H9 (cell line): ENCODE data around the gene MACROH2A1. TPM values are rescaled to one million over a fixed set of nuclear protein-coding genes. Genes with fewer than 3 reads are reported as not detected.

Experiments used
- DNase-seq: peaks from one replicate; pipeline ENCODE4 v3.0.0-alpha.2; 2017
- H2AFZ ChIP-seq: one replicate; pipeline ENCODE4 v1.6.1; 2013; ENCODE audit warnings: mild to moderate bottlenecking, low read length, control low read depth, moderate library complexity
- H2AK5ac ChIP-seq: 2 replicates; pipeline ENCODE4 v1.6.1; 2013; ENCODE audit warnings: low read length, control low read depth, mixed read lengths; ENCODE audit not compliant: insufficient read length
- H2BK120ac ChIP-seq: one replicate; pipeline ENCODE4 v1.6.1; 2013; ENCODE audit warnings: low read depth, mild to moderate bottlenecking, low read length, control low read depth, inconsistent platforms; ENCODE audit not compliant: poor library complexity, severe bottlenecking
- H2BK12ac ChIP-seq: 2 replicates; pipeline ENCODE4 v1.6.1; 2013; ENCODE audit warnings: low read length, control low read depth, mixed read lengths, low read depth; ENCODE audit not compliant: insufficient read length
- H2BK15ac ChIP-seq: 2 replicates; pipeline ENCODE4 v1.6.1; 2013; ENCODE audit warnings: low read depth, low read length, control low read depth
- H2BK20ac ChIP-seq: one replicate; pipeline ENCODE4 v1.6.1; 2013; ENCODE audit warnings: low read depth, mild to moderate bottlenecking, low read length, control low read depth, inconsistent platforms; ENCODE audit not compliant: poor library complexity, severe bottlenecking
- H2BK5ac ChIP-seq: 2 replicates; pipeline ENCODE4 v1.6.1; 2013; ENCODE audit warnings: low read length, control low read depth, mixed read lengths; ENCODE audit not compliant: insufficient read length
- H3K14ac ChIP-seq: 2 replicates; pipeline ENCODE4 v1.6.1; 2013; ENCODE audit warnings: low read length, control low read depth; ENCODE audit not compliant: insufficient read depth
- H3K18ac ChIP-seq: 2 replicates; pipeline ENCODE4 v1.6.1; 2013; ENCODE audit warnings: low read depth, mild to moderate bottlenecking, mixed read lengths, low read length, control low read depth; ENCODE audit not compliant: insufficient read length
- H3K23ac ChIP-seq: 2 replicates; pipeline ENCODE4 v1.6.1; 2013; ENCODE audit warnings: low read length, control low read depth, mixed read lengths, low read depth; ENCODE audit not compliant: insufficient read length
- H3K23me2 ChIP-seq: 2 replicates; pipeline ENCODE4 v1.6.1; 2013; ENCODE audit warnings: low read depth, mild to moderate bottlenecking, mixed read lengths, low read length, control low read depth; ENCODE audit not compliant: insufficient read length, poor library complexity, severe bottlenecking
- H3K27ac ChIP-seq: 2 replicates; pipeline ENCODE4 v1.5.1; 2013; ENCODE audit warnings: low read length, control low read depth, mixed read lengths, low read depth; ENCODE audit not compliant: insufficient read length
- H3K27me3 ChIP-seq: 2 replicates; pipeline ENCODE4 v1.6.1; 2013; ENCODE audit warnings: low read length, control low read depth, inconsistent platforms; ENCODE audit not compliant: insufficient read depth
- H3K4ac ChIP-seq: 2 replicates; pipeline ENCODE4 v1.6.1; 2013; ENCODE audit warnings: low read depth, mild to moderate bottlenecking, control low read depth, inconsistent platforms, low read length, moderate library complexity
- H3K4me1 ChIP-seq: 2 replicates; pipeline ENCODE4 v1.6.1; 2013; ENCODE audit warnings: low read length, control low read depth, inconsistent platforms; ENCODE audit not compliant: insufficient read depth
- H3K4me2 ChIP-seq: 2 replicates; pipeline ENCODE4 v1.6.1; 2013; ENCODE audit warnings: low read length, control low read depth, mixed read lengths; ENCODE audit not compliant: insufficient read length, insufficient read depth
- H3K56ac ChIP-seq: 2 replicates; pipeline ENCODE4 v1.6.1; 2013; ENCODE audit warnings: low read depth, mild to moderate bottlenecking, mixed read lengths, low read length, control low read depth; ENCODE audit not compliant: insufficient read length
- H3K79me1 ChIP-seq: 2 replicates; pipeline ENCODE4 v1.6.1; 2013; ENCODE audit warnings: low read depth, mild to moderate bottlenecking, moderate library complexity, low read length, control low read depth, inconsistent platforms; ENCODE audit not compliant: insufficient read depth, poor library complexity, severe bottlenecking
- H3K79me2 ChIP-seq: 2 replicates; pipeline ENCODE4 v1.6.1; 2013; ENCODE audit warnings: low read length, control low read depth, inconsistent platforms; ENCODE audit not compliant: insufficient read depth
- H3K9ac ChIP-seq: 2 replicates; pipeline ENCODE4 v1.6.1; 2013; ENCODE audit warnings: low read length, control low read depth, mixed read lengths; ENCODE audit not compliant: insufficient read length; ENCODE audit errors: extremely low read depth
- H3K9me3 ChIP-seq: one replicate; pipeline ENCODE4 v1.6.1; 2013; ENCODE audit warnings: low read depth, low read length, inconsistent platforms; ENCODE audit not compliant: control insufficient read depth
- H3T11ph ChIP-seq: one replicate; pipeline ENCODE4 v1.6.1; 2013; ENCODE audit warnings: mild to moderate bottlenecking, low read length, control low read depth, inconsistent platforms
- H4K20me1 ChIP-seq: one replicate; pipeline ENCODE4 v1.6.1; 2013; ENCODE audit not compliant: control insufficient read depth, insufficient read length, insufficient read depth
- H4K5ac ChIP-seq: 2 replicates; pipeline ENCODE4 v1.6.1; 2013; ENCODE audit warnings: low read depth, mild to moderate bottlenecking, mixed read lengths, low read length, control low read depth; ENCODE audit not compliant: insufficient read length
- H4K8ac ChIP-seq: replicated peaks from 2 replicates; pipeline ENCODE4 v1.6.1; 2013; ENCODE audit warnings: low read length, control low read depth, mixed read lengths, low read depth; ENCODE audit not compliant: insufficient read length
- H4K91ac ChIP-seq: 2 replicates; pipeline ENCODE4 v1.6.1; 2013; ENCODE audit warnings: low read depth, mild to moderate bottlenecking, moderate library complexity, mixed read lengths, low read length, control low read depth; ENCODE audit not compliant: insufficient read length
- H3K27ac Mint-ChIP-seq, 3 experiments: 2 replicates in 2 of 3; 3 replicates in 1 of 3; pipeline ENCODE4 v1.8.0; 2020 to 2021; ENCODE audit warnings: mixed read lengths in 3 of 3, mild to moderate bottlenecking in 1 of 3, moderate library complexity in 1 of 3
- H3K27me3 Mint-ChIP-seq: 2 replicates; pipeline ENCODE4 v1.8.0; 2021; ENCODE audit warnings: low read depth, mild to moderate bottlenecking, moderate library complexity, mixed read lengths
- H3K36me3 Mint-ChIP-seq, 3 experiments: 2 replicates in 2 of 3; 3 replicates in 1 of 3; pipeline ENCODE4 v1.8.0; 2020 to 2021; ENCODE audit warnings: low read depth in 3 of 3, mixed read lengths in 3 of 3; ENCODE audit not compliant: insufficient read depth in 1 of 3
- H3K4me1 Mint-ChIP-seq, 2 experiments: 2 replicates each; pipeline ENCODE4 v1.8.0; 2020; ENCODE audit warnings: mixed read lengths in 2 of 2
- H3K4me3 Mint-ChIP-seq, 2 experiments: 2 replicates in 1 of 2; 3 replicates in 1 of 2; pipeline ENCODE4 v1.8.0; 2020 to 2021; ENCODE audit warnings: mild to moderate bottlenecking in 2 of 2, mixed read lengths in 2 of 2, moderate library complexity in 1 of 2
- H3K9me3 Mint-ChIP-seq, 2 experiments: 2 replicates in 1 of 2; 3 replicates in 1 of 2; pipeline ENCODE4 v1.8.0; 2020; ENCODE audit warnings: mild to moderate bottlenecking in 2 of 2, mixed read lengths in 2 of 2, moderate library complexity in 1 of 2
- WGBS: extraction: QIAGEN DNeasy Blood & Tissue Kit; methylation state at CpG from one replicate; pipeline ENCODE4 v1.1.7; 2013; ENCODE audit warnings: missing lambda C conversion rate, low lambda C conversion rate, mixed read lengths; ENCODE audit not compliant: insufficient read length; ENCODE audit errors: extremely low coverage; 5-methylcytosine and 5-hydroxymethylcytosine counted together
- total RNA-seq: library from RNA; stranded (reverse); gene quantifications from 2 replicates; pipeline ENCODE4 v1.2.1, GENCODE V29; 2021
- TF ChIP-seq, protein P1 (sequence below): fragments of 200-600 bp; sonication (generic); conservative IDR thresholded peaks from 3 replicates; pipeline ENCODE4 v1.8.0; 2021; ENCODE audit warnings: antibody characterized with exemption, mild to moderate bottlenecking

The MACROH2A1 gene
- total RNA-seq, 1 experiment from 2014 or later: 111 TPM

GRCh38 chr5:135438636-135439221 lies 39.7 kb upstream of the MACROH2A1 start:
- Histone ChIP-seq H3K4me1 (no peaks in the 10 kb centered on the region), H2BK12ac (no peak overlapping the region), H2AK5ac (no peak overlapping the region), H3K18ac (no peak overlapping the region), H3K9me3 (no peaks in the 10 kb centered on the region), H3K23me2 (no peaks in the 10 kb centered on the region), H2BK15ac (no peak overlapping the region), H3K79me1 (no peaks in the 10 kb centered on the region), H4K91ac (no peak overlapping the region), H3K4ac (no peak overlapping the region), H3K4me2 (no peak overlapping the region), H4K8ac (no peak overlapping the region), H3K27me3 (no peaks in the 10 kb centered on the region), H3K14ac (no peak overlapping the region; the same call in 1 of the 2 replicates), H3T11ph (no peak overlapping the region), H3K56ac (no peak overlapping the region), H3K23ac (no peak overlapping the region), H4K5ac (no peak overlapping the region), H3K79me2 (no peaks in the 10 kb centered on the region), H2BK20ac (no peak overlapping the region), H2AFZ (no peak overlapping the region), H2BK5ac (no peak overlapping the region), H4K20me1 (no peaks in the 10 kb centered on the region), H2BK120ac (no peak overlapping the region), H3K27ac (no peak overlapping the region), H3K9ac (no peak overlapping the region)
- Mint-ChIP-seq H3K4me1 (peaks cover 10 to 13% of the 10 kb centered on the region in 2 experiments), H3K27ac (no peak overlapping the region), H3K9me3 (no peaks in the 10 kb centered on the region), H3K27me3 (peaks cover 27% of the 10 kb centered on the region), H3K36me3 (no peaks in the 10 kb centered on the region), H3K4me3 (no peak overlapping the region)
- TF ChIP-seq, protein P1, sequence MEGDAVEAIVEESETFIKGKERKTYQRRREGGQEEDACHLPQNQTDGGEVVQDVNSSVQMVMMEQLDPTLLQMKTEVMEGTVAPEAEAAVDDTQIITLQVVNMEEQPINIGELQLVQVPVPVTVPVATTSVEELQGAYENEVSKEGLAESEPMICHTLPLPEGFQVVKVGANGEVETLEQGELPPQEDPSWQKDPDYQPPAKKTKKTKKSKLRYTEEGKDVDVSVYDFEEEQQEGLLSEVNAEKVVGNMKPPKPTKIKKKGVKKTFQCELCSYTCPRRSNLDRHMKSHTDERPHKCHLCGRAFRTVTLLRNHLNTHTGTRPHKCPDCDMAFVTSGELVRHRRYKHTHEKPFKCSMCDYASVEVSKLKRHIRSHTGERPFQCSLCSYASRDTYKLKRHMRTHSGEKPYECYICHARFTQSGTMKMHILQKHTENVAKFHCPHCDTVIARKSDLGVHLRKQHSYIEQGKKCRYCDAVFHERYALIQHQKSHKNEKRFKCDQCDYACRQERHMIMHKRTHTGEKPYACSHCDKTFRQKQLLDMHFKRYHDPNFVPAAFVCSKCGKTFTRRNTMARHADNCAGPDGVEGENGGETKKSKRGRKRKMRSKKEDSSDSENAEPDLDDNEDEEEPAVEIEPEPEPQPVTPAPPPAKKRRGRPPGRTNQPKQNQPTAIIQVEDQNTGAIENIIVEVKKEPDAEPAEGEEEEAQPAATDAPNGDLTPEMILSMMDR: no peak
- peak; percentile 18 for DNase-seq
- WGBS: no CpG with 5 or more reads among the region's 10 CpGs
